HG03442 (cell line): ENCODE data around the gene CLEC11A.
"Not testable (repeated sequence)": the region's sequence is repeated elsewhere in the genome, so short reads cannot be mapped to it uniquely, and the experiment has no call there.

Experiments
- ATAC-seq: cut with Tn5 transposase; IDR thresholded peaks from one replicate; pipeline ENCODE4 v1.9.1; 2021; ENCODE audit warnings: mild to moderate bottlenecking, moderate library complexity; ENCODE audit not compliant: unreplicated experiment

The CLEC11A gene

GRCh38 chr19:50721441-50722137, 1.6 kb upstream of the CLEC11A start:
- no peak for ATAC-seq

- no peak for ATAC-seq
Measured at GRCh38 chr19:50722201-50723013, 757 bp upstream of the CLEC11A start.

GRCh38 chr19:50723735-50724521, 764 bp downstream of the CLEC11A start:
- ATAC-seq, result no peak

GRCh38 chr19:50724522-50725217, 1.5 kb downstream of the CLEC11A start:
- ATAC-seq, result peak; percentile 70

GRCh38 chr19:50725218-50725910, 2.2 kb downstream of the CLEC11A start:
- ATAC-seq, result peak; percentile 18

- no peak for ATAC-seq
Measured at GRCh38 chr19:50725911-50726230, 2.7 kb downstream of the CLEC11A start.

- no peak for ATAC-seq
Measured at GRCh38 chr19:50728084-50728737, 5.0 kb downstream of the CLEC11A start.

- ATAC-seq, result no peak
Measured at GRCh38 chr19:50729894-50730293, 6.7 kb downstream of the CLEC11A start.

GRCh38 chr19:50735869-50736268, 12.7 kb downstream of the CLEC11A start:
- no peak for ATAC-seq

GRCh38 chr19:50736338-50736737, 13.2 kb downstream of the CLEC11A start:
- no peak for ATAC-seq

- no peak for ATAC-seq
Measured at GRCh38 chr19:50739132-50739913, 16.2 kb downstream of the CLEC11A start.

GRCh38 chr19:50739914-50740426, 16.8 kb downstream of the CLEC11A start:
- no peak for ATAC-seq

- ATAC-seq, result no peak
Measured at GRCh38 chr19:50741179-50741933, 18.2 kb downstream of the CLEC11A start.

- no peak for ATAC-seq
Measured at GRCh38 chr19:50743537-50743936, 20.4 kb downstream of the CLEC11A start.

GRCh38 chr19:50745221-50745620, 22.1 kb downstream of the CLEC11A start:
- ATAC-seq, result no peak

- ATAC-seq, result not testable (repeated sequence)
Measured at GRCh38 chr19:50747141-50747540, 24.0 kb downstream of the CLEC11A start.

- ATAC-seq, result no peak
Measured at GRCh38 chr19:50749490-50749889, 26.3 kb downstream of the CLEC11A start.

GRCh38 chr19:50750010-50750409, 26.8 kb downstream of the CLEC11A start:
- ATAC-seq, result no peak
